ENCODE data around the gene AJM1. TPM values are rescaled to one million over a fixed set of nuclear protein-coding genes. Genes with fewer than 3 reads are reported as not detected.

AJM1 gene
- total and polyA plus RNA-seq, 2 of the 8 experiments (the other 6 are each of a cell fraction or from before 2014, with no cell fraction given): 0.12 to 0.97 TPM

- H3K4me1 ChIP-seq (replicated peaks in 1 of 4; ENCODE audit: control insufficient read depth in 3 of 4, insufficient read depth in 4 of 4, low read length in 3 of 4): no peaks in the 10 kb centered on the region; a peak in 1 of 7 replicates
- no peak overlapping the region for H3K4ac ChIP-seq (replicated peaks; ENCODE audit: insufficient read length, low read depth, low read length)
- no peak overlapping the region for H2BK15ac ChIP-seq (ENCODE audit: low read length)
- H3K18ac ChIP-seq (ENCODE audit: extremely low read depth, low read length): no peak overlapping the region
- no peak overlapping the region for H3K27ac ChIP-seq (ENCODE audit: low read depth, low read length)
- H3K9me3 ChIP-seq (ENCODE audit: insufficient read depth in 2 of 2, low read depth in 1 of 2, low read length in 1 of 2): no peaks in the 10 kb centered on the region
- H3K79me1 ChIP-seq (ENCODE audit: low read depth, low read length): peaks cover 4% of the 10 kb centered on the region; the same call in 1 of the 2 replicates
- H3K23me2 ChIP-seq (ENCODE audit: low read depth, low read length): no peaks in the 10 kb centered on the region
- WGBS, 2 experiments (ENCODE audit: extremely low coverage in 1 of 2, insufficient coverage in 1 of 2, insufficient read length in 1 of 2, insufficient replicate concordance in 2 of 2, low coverage in 1 of 2, low lambda C conversion rate in 2 of 2, missing lambda C conversion rate in 1 of 2): 93% methylated on average over 29 of the region's 31 CpGs; no CpG with 5 or more reads in 1 of the 2 experiments
- peak overlapping the region; percentile 44; the same call in 1 of the 2 replicates for H2BK5ac ChIP-seq (ENCODE audit: low read depth, low read length)
- no peak overlapping the region; the same call in 1 of the 2 replicates for H4K8ac ChIP-seq (ENCODE audit: extremely low read depth, insufficient read depth, low read length)
- TF ChIP-seq TBP (IDR thresholded peaks at IDR 0.05; ENCODE audit: low read depth, low read length): no peak
- no peak for TF ChIP-seq RBBP5 (IDR thresholded peaks at IDR 0.05; ENCODE audit: borderline replicate concordance, low read depth, low read length)
- TF ChIP-seq KDM4A (IDR thresholded peaks at IDR 0.05; ENCODE audit: low read depth, low read length, severe bottlenecking): no peak
- no peak for TF ChIP-seq CTBP2 (IDR thresholded peaks at IDR 0.05; ENCODE audit: borderline replicate concordance, insufficient read depth, insufficient read length, low read length)
- TF ChIP-seq BACH1 (IDR thresholded peaks at IDR 0.05; ENCODE audit: low read length): no peak
- TF ChIP-seq SP4 (IDR thresholded peaks at IDR 0.05; ENCODE audit: low read length): no peak
- H3K14ac ChIP-seq (ENCODE audit: insufficient read length): no peak overlapping the region
- peaks cover 5 to 29% of the 10 kb centered on the region in 2 experiments for H4K20me1 ChIP-seq (replicated peaks in 1 of 2; ENCODE audit: control insufficient read depth in 1 of 2, insufficient read depth in 2 of 2, low read length in 2 of 2)
- no peak overlapping the region for H2BK12ac ChIP-seq (ENCODE audit: low read depth, low read length)
- H2AK5ac ChIP-seq (ENCODE audit: low read depth, low read length): no peak overlapping the region
- H3K56ac ChIP-seq (replicated peaks; ENCODE audit: insufficient read length, low read depth, low read length): no peak overlapping the region
- no peak overlapping the region for H2AFZ ChIP-seq (ENCODE audit: low read length)
- H3K9ac ChIP-seq (replicated peaks in 1 of 4; ENCODE audit: extremely low read depth in 1 of 4, low read depth in 3 of 4, low read length in 3 of 4): no peak overlapping the region
- H3K4me3 ChIP-seq (ENCODE audit: extremely low read depth in 1 of 4, insufficient read depth in 2 of 4, low read depth in 3 of 4, low read length in 4 of 4): no peak overlapping the region
- H4K91ac ChIP-seq (replicated peaks; ENCODE audit: insufficient read length, low read length): no peak overlapping the region
- H3K36me3 ChIP-seq (ENCODE audit: control insufficient read depth in 2 of 4, insufficient read depth in 4 of 4, low read length in 3 of 4): peaks cover 17 to 59% (median 45%) of the 10 kb centered on the region in 4 experiments
- no peak for DNase-seq (ENCODE audit: low read depth in 1 of 2, low spot score in 2 of 2)
- no peak for FAIRE-seq
- H3K27me3 ChIP-seq (replicated peaks in 1 of 4; ENCODE audit: control insufficient read depth in 3 of 4, extremely low read depth in 1 of 4, insufficient read depth in 3 of 4, low read length in 3 of 4): no peaks in the 10 kb centered on the region
- no peak overlapping the region for H3K23ac ChIP-seq (ENCODE audit: insufficient read length)
- H2BK20ac ChIP-seq (ENCODE audit: low read length): no peak overlapping the region
- H3K79me2 ChIP-seq (ENCODE audit: control insufficient read depth in 1 of 2, insufficient read depth in 2 of 2, low read length in 2 of 2): no peaks in the 10 kb centered on the region
- ChIA-PET CTCF (ENCODE audit: partially characterized antibody) (interaction anchor here (1.2 to 9.0 kb wide), 3 partner anchors 14 to 147 kb away, joined by 3 to 55 read pairs (median 3); partner anchors contain the start of gene AJM1), POLR2A (ENCODE audit: partially characterized antibody) (interaction anchor here (0.7 to 20.5 kb wide), 4 partner anchors 20 to 29 kb away, joined by 3 to 248 read pairs (median 3); partner anchors contain the start of genes MAMDC4 and RABL6)
- H3K4me2 ChIP-seq (ENCODE audit: insufficient read depth in 1 of 2, low read depth in 2 of 2, low read length in 2 of 2): no peak overlapping the region
- H2BK120ac ChIP-seq (replicated peaks; ENCODE audit: low read depth, low read length): no peak overlapping the region
- H4K5ac ChIP-seq (ENCODE audit: insufficient read length, low read depth, low read length): no peak overlapping the region
These were observed 13.7 kb upstream of the AJM1 start for GRCh38 chr9:136828474-136829140.

Measured in H1 (cell line).